Measurements from ENCODE around the gene INHBC. TPM values are rescaled to one million over a fixed set of nuclear protein-coding genes. Genes with fewer than 3 reads are reported as not detected.
A peak's percentile ranks its signal among the peaks of the same experiment; 100 is the strongest.

INHBC gene
- total RNA-seq, 4 donors from 2014 or later, result 0.20 to 0.35 TPM; not detected in 2

DNA sequence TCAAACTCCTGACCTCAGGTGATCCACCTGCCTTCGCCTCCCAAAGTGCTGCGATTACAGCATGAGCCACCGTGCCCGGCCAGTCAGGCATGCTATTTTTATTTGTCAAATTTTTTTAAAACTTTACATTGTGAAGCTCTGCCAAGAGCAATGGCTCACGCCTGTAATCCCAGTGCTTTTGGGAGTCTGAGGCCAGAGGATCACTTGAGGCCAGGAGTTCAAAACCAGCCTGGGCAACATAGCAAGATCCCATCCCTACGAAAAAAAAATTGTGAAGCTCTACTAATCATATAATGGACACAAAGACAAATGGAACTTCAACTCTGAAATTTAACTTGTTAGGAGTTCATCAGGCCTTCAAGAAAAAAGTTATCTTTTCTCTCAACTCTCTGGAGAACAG, 5.6 kb upstream of the INHBC start:
- TF ChIP-seq, protein P1, sequence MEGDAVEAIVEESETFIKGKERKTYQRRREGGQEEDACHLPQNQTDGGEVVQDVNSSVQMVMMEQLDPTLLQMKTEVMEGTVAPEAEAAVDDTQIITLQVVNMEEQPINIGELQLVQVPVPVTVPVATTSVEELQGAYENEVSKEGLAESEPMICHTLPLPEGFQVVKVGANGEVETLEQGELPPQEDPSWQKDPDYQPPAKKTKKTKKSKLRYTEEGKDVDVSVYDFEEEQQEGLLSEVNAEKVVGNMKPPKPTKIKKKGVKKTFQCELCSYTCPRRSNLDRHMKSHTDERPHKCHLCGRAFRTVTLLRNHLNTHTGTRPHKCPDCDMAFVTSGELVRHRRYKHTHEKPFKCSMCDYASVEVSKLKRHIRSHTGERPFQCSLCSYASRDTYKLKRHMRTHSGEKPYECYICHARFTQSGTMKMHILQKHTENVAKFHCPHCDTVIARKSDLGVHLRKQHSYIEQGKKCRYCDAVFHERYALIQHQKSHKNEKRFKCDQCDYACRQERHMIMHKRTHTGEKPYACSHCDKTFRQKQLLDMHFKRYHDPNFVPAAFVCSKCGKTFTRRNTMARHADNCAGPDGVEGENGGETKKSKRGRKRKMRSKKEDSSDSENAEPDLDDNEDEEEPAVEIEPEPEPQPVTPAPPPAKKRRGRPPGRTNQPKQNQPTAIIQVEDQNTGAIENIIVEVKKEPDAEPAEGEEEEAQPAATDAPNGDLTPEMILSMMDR (IDR thresholded peaks at IDR 0.05 in 4 of 5, conservative IDR thresholded peaks at IDR 0.05 in 1 of 5), result no peak
- no peak for TF ChIP-seq POLR2A (IDR thresholded peaks at IDR 0.05)
- H3K4me3 ChIP-seq, result peak overlapping the region in 1 of 4 donors; percentile 92
- peak overlapping the region; percentile 91 to 95 (median 95) for H3K27ac ChIP-seq
- in situ Hi-C loops (cut with MboI; ENCODE audit: low sequenced_read_pairs in 4 of 4) (loop anchor here in 1 of 4 donors (25.0 kb wide), 1 partner anchor 167 kb away; the partner anchor contains the start of gene STAC3), intact Hi-C loops (cut with DNase I; ENCODE audit: low total_unique reads) (no loop called here)
- H3K36me3 ChIP-seq, result no peaks in the 10 kb centered on the region
- H3K4me1 ChIP-seq, result peaks cover 6 to 14% of the 10 kb centered on the region in 2 donors
- no peak for DNase-seq
- H3K9me3 ChIP-seq, result no peaks in the 10 kb centered on the region
- ATAC-seq, result no peak
- H3K27me3 ChIP-seq, result no peaks in the 10 kb centered on the region

DNA sequence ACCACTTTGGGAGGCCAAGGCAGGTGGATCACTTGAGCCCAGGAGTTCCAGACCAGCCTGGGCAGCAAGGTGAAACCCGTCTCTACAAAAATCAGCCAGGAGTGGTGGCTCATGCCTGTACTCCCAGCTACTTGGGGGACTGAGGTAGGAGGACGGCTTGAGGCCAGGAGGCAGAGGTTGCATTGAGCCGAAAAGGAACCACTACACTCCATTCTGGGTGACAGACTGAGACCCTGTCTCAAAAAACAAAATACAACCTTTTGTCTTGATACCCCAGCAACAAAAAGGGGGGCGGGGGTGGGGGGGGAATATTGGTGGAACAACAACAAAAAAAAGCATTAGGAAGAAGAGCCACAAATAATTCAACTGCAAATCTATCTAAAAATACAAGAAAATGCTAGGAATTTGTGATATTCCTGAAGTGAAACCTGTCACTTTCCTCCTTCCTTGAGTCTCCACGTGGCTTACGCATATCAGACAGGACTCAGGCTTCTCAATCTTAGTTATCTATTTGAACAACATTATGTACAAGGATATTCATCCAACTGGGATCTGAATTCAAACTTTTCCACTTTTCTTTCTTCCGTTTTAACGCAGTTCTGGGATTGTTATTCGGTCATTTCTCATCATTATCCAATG, 5.0 kb upstream of the INHBC start:
- in situ Hi-C loops (cut with MboI; ENCODE audit: low sequenced_read_pairs in 4 of 4), result loop anchor here in 2 of 4 donors (10.0 to 25.0 kb wide), 2 partner anchors 167 to 185 kb away; partner anchors contain the start of gene STAC3 (in 1 of the 2)
- H3K4me1 ChIP-seq, result peaks cover 6 to 14% of the 10 kb centered on the region in 2 donors
- no peaks in the 10 kb centered on the region for H3K9me3 ChIP-seq
- TF ChIP-seq, protein P1 (IDR thresholded peaks at IDR 0.05 in 4 of 5, conservative IDR thresholded peaks at IDR 0.05 in 1 of 5), result no peak
- no peak for TF ChIP-seq POLR2A (IDR thresholded peaks at IDR 0.05)
- H3K27ac ChIP-seq, result peak overlapping the region; percentile 91 to 95 (median 95)
- no peaks in the 10 kb centered on the region for H3K27me3 ChIP-seq
- peak overlapping the region; percentile 66 to 92 (median 70) for H3K4me3 ChIP-seq
- DNase-seq, result no peak
- ATAC-seq, result no peak
- intact Hi-C loops (cut with DNase I; ENCODE audit: low total_unique reads), result loop anchor here (1.0 kb wide), 1 partner anchor 90 kb away; no protein-coding TSS in a partner anchor
- no peaks in the 10 kb centered on the region for H3K36me3 ChIP-seq

DNA sequence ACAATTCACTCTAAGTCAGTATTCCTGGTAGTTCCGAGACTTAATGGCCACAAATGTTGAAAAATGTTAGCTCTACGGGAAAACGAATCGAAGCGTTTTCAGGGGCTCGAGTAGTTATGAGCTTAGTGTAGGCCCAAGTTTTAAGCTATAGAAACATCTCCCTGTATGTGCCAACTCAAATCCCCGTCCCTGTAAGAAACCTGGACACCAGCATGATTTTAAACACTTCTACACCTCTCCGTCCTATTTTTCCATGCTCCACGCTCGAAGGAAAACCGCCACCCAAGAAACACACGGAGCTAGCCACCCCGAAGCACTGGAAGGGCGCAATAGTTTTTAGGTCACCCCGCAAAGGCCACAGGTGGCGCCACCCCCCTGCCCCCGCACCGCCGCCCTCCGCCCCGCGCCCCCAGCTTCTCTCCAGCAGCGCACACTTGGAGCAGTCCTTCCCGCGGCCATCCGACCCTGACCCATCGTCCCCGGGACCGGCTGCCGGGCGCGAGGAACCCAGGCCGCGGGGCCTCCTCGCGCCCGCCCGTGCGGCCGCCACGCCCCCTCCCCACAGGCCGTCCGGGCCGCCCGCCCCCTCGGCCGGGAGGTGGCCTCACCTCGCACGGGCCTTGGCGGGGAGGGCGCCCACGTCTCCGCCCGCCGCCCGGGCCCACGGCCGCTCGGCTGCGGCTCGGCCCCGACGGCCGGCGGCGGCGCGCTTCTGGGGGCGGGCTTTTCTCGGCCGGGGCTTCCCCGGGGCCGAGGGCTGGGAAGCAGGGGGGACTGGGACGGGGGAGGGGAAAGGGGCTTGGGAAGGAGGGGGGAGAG, 4.3 kb upstream of the INHBC start:
- ATAC-seq, result peak; percentile 63 to 67
- H3K4me1 ChIP-seq, result peaks cover 6 to 14% of the 10 kb centered on the region in 2 donors
- H3K27ac ChIP-seq, result peak overlapping the region; percentile 91 to 95 (median 95)
- intact Hi-C loops (cut with DNase I; ENCODE audit: low total_unique reads), result loop anchor here (1.0 kb wide), 1 partner anchor 89 kb away; no protein-coding TSS in a partner anchor
- peak in 1 of 2 donors; percentile 34 for DNase-seq
- no peaks in the 10 kb centered on the region for H3K27me3 ChIP-seq
- peak overlapping the region; percentile 66 to 92 (median 70) for H3K4me3 ChIP-seq
- H3K36me3 ChIP-seq, result no peaks in the 10 kb centered on the region
- TF ChIP-seq, protein P1 (IDR thresholded peaks at IDR 0.05 in 4 of 5, conservative IDR thresholded peaks at IDR 0.05 in 1 of 5), result peak in 2 of 5 experiments; percentile 32 to 38
- no peak for TF ChIP-seq POLR2A (IDR thresholded peaks at IDR 0.05)
- H3K9me3 ChIP-seq, result no peaks in the 10 kb centered on the region
- in situ Hi-C loops (cut with MboI; ENCODE audit: low sequenced_read_pairs in 4 of 4), result loop anchor here in 2 of 4 donors (10.0 to 25.0 kb wide), 2 partner anchors 168 to 186 kb away; partner anchors contain the start of gene STAC3 (in 1 of the 2)

DNA sequence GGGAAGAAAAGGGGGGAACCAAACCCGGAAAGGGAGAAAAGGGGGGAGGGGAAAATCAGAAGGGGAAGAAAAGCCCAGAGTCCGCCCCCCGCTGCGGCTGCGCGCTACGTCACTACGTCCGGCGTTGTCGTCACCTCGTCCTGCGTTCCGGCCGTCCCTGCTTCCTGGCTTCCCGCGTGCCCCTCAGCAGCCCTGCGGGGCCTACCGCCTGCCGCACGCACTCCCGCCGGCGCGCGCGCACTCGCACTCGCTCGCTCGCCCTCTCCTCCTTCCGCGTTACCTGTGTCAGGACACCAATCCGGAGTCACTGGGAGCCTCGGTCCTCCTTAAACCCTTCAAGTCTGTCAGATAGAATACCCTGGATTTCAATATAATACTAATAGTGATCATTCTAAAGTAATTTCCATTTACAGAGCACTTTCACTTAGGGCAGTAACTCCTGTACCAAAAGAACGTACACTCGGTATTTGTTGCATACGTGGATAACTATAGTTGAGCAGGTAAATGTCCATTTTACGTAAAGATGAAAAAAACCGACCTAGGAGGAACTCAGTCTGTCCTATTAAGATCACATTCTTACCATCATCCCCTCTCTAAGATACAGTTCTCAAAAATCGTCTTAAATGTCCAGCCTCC, 3.5 kb upstream of the INHBC start, which contains the start of gene R3HDM2:
Gene R3HDM2, minus strand, starts transcription at position 113 of the 636 bp plus-strand sequence. CDS start 120,615 bp downstream, outside the sequence.
- H3K4me3 ChIP-seq, result peak within 1 kb of the TSS; percentile 66 to 92 (median 70)
- DNase-seq, result peak; percentile 93 to 95
- TF ChIP-seq POLR2A (IDR thresholded peaks at IDR 0.05), result peak; percentile 93
- TF ChIP-seq, protein P1 (IDR thresholded peaks at IDR 0.05 in 4 of 5, conservative IDR thresholded peaks at IDR 0.05 in 1 of 5), result no peak
- peak within 1 kb of the TSS; percentile 91 to 95 (median 95) for H3K27ac ChIP-seq
- no peaks in the 10 kb centered on the region for H3K27me3 ChIP-seq
- H3K9me3 ChIP-seq, result no peaks in the 10 kb centered on the region
- intact Hi-C loops (cut with DNase I; ENCODE audit: low total_unique reads) (loop anchor here (1.0 kb wide), 2 partner anchors 21 to 88 kb away; no protein-coding TSS in a partner anchor), in situ Hi-C loops (cut with MboI; ENCODE audit: low sequenced_read_pairs in 4 of 4) (loop anchor here in 2 of 4 donors (10.0 to 25.0 kb wide), 2 partner anchors 169 to 186 kb away; partner anchors contain the start of gene STAC3 (in 1 of the 2))
- peak; percentile 96 to 98 for ATAC-seq
- peaks cover 6 to 14% of the 10 kb centered on the region in 2 donors for H3K4me1 ChIP-seq
- H3K36me3 ChIP-seq, result no peaks in the 10 kb centered on the region
